ENCODE results near the gene SGMS1. TPM values are rescaled to one million over a fixed set of nuclear protein-coding genes. Genes with fewer than 3 reads are reported as not detected.
A peak's percentile ranks its signal among the peaks of the same experiment; 100 is the strongest.

SGMS1 gene
- total RNA-seq, 4 donors from 2014 or later, result 153 to 235 (median 186) TPM

GRCh38 chr10:50417886-50418830 is 205.6 kb downstream of the SGMS1 start:
- H3K4me3 ChIP-seq (ENCODE audit: low read depth, poor library complexity, severe bottlenecking), result peak overlapping the region; percentile 81
- 0 to 1% methylated on average over 24 to 31 of the region's 62 CpGs for WGBS, 2 donors
- no peak for TF ChIP-seq POLR2A (IDR thresholded peaks at IDR 0.05)
- no peak for TF ChIP-seq CTCF (IDR thresholded peaks at IDR 0.05)
- intact Hi-C loops (cut with DNase I; ENCODE audit: low total_unique reads), result no loop called here
- DNase-seq (ENCODE audit: low spot score in 2 of 2), result peak; percentile 77 to 95

- TF ChIP-seq POLR2A (IDR thresholded peaks at IDR 0.05) (no peak), CTCF (IDR thresholded peaks at IDR 0.05) (no peak)
- intact Hi-C loops (cut with DNase I; ENCODE audit: low total_unique reads), result no loop called here
- WGBS, 2 donors, result 3 to 8% methylated on average over 6 of the region's 6 CpGs
- H3K4me3 ChIP-seq (ENCODE audit: low read depth, poor library complexity, severe bottlenecking), result peak overlapping the region; percentile 81
- DNase-seq (ENCODE audit: low spot score in 2 of 2), result peak in 1 of 2 donors; percentile 30
These were observed 206.3 kb downstream of the SGMS1 start for GRCh38 chr10:50417486-50417885.

- DNase-seq (ENCODE audit: low spot score in 2 of 2), result no peak
- 14 to 29% methylated on average over 6 of the region's 6 CpGs for WGBS, 2 donors
- intact Hi-C loops (cut with DNase I; ENCODE audit: low total_unique reads), result no loop called here
- H3K4me3 ChIP-seq (ENCODE audit: low read depth, poor library complexity, severe bottlenecking), result no peak overlapping the region
- TF ChIP-seq POLR2A (IDR thresholded peaks at IDR 0.05), result no peak
These were observed 206.9 kb downstream of the SGMS1 start for GRCh38 chr10:50416881-50417280.

- WGBS, 2 donors, result 27 to 34% methylated on average over 2 of the region's 2 CpGs
- no peak overlapping the region for H3K4me3 ChIP-seq (ENCODE audit: low read depth, poor library complexity, severe bottlenecking)
- DNase-seq (ENCODE audit: low spot score in 2 of 2), result no peak
- intact Hi-C loops (cut with DNase I; ENCODE audit: low total_unique reads), result no loop called here
- TF ChIP-seq CTCF (IDR thresholded peaks at IDR 0.05), result no peak
- TF ChIP-seq POLR2A (IDR thresholded peaks at IDR 0.05), result no peak
These were observed 207.5 kb downstream of the SGMS1 start for GRCh38 chr10:50416181-50416824.

GRCh38 chr10:50415292-50415691 is 208.5 kb downstream of the SGMS1 start:
- intact Hi-C loops (cut with DNase I; ENCODE audit: low total_unique reads), result no loop called here
- TF ChIP-seq POLR2A (IDR thresholded peaks at IDR 0.05), result no peak
- no peak overlapping the region for H3K4me3 ChIP-seq (ENCODE audit: low read depth, poor library complexity, severe bottlenecking)
- no peak for DNase-seq (ENCODE audit: low spot score in 2 of 2)
- WGBS, 2 donors, result 90% methylated on average over 3 of the region's 3 CpGs

- no peak for DNase-seq (ENCODE audit: low spot score in 2 of 2)
- WGBS, 2 donors, result 62 to 69% methylated on average over 6 of the region's 6 CpGs
- intact Hi-C loops (cut with DNase I; ENCODE audit: low total_unique reads), result no loop called here
- no peak overlapping the region for H3K4me3 ChIP-seq (ENCODE audit: low read depth, poor library complexity, severe bottlenecking)
- TF ChIP-seq CTCF (IDR thresholded peaks at IDR 0.05), result no peak
These were observed 213.5 kb downstream of the SGMS1 start for GRCh38 chr10:50410066-50410811.
